Progenitor cell of endocrine pancreas (in vitro differentiated cells): ENCODE measurements around the gene DNAAF5. TPM values are rescaled to one million over a fixed set of nuclear protein-coding genes. Genes with fewer than 3 reads are reported as not detected.

Experiments
- DNase-seq: peaks from one replicate; pipeline ENCODE4 v3.0.0; 2021; ENCODE audit warnings: low spot score; ENCODE audit not compliant: unreplicated experiment
- H3K27ac Mint-ChIP-seq: 2 replicates; pipeline ENCODE4 v1.8.0; 2021; ENCODE audit warnings: mild to moderate bottlenecking, moderate library complexity, mixed read lengths
- H3K27me3 Mint-ChIP-seq: 2 replicates; pipeline ENCODE4 v1.8.0; 2021; ENCODE audit warnings: mixed read lengths
- H3K36me3 Mint-ChIP-seq: 2 replicates; pipeline ENCODE4 v1.8.0; 2022; ENCODE audit warnings: mixed read lengths; ENCODE audit not compliant: insufficient read depth
- H3K4me1 Mint-ChIP-seq: 2 replicates; pipeline ENCODE4 v1.8.0; 2021; ENCODE audit warnings: low read depth, mixed read lengths
- H3K4me3 Mint-ChIP-seq: 2 replicates; pipeline ENCODE4 v1.8.0; 2021; ENCODE audit warnings: low read depth, mild to moderate bottlenecking, moderate library complexity, mixed read lengths
- H3K9me3 Mint-ChIP-seq: 2 replicates; pipeline ENCODE4 v1.8.0; 2021; ENCODE audit warnings: low read depth, mixed read lengths
- CTCF ChIP-seq: fragments of 200-600 bp; sonication (generic); IDR thresholded peaks from one replicate; pipeline ENCODE4 v1.5.0; 2021; ENCODE audit warnings: antibody characterized with exemption, mild to moderate bottlenecking; ENCODE audit not compliant: unreplicated experiment
- total RNA-seq: library from RNA; stranded (reverse); gene quantifications from 2 replicates; pipeline ENCODE4 v1.2.1, GENCODE V29; 2021

DNAAF5 gene
- total RNA-seq, 1 donor from 2014 or later, result 51.0 TPM

DNA sequence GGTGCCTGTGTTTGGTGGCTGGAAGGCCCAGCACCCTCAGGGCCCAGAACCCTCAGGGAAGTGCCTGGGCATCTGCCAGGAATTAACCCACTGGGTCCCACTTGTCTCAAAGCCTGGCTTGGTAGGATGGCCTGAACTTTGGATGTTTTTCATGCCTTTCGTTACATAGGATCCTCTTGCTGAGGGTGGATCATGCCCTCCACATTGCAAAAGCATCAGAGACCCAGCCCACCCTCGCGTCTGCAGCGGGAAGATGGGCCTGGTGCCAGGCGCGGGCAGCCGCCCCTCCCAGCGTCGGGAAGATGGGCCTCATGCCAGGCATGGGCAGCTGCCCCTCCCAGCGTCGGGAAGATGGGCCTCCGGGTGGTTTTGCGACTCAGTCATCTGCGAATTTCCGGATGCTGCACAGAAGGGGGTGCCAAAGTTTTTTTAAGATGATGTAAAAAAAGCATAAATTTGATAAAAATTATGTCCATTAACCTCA, 52.5 kb downstream of the DNAAF5 start:
- no peak overlapping the region for H3K27ac Mint-ChIP-seq
- H3K4me3 Mint-ChIP-seq, result no peak overlapping the region
- H3K4me1 Mint-ChIP-seq, result no peaks in the 10 kb centered on the region
- H3K27me3 Mint-ChIP-seq, result no peaks in the 10 kb centered on the region
- H3K9me3 Mint-ChIP-seq, result no peaks in the 10 kb centered on the region
- no peak for TF ChIP-seq CTCF
- no peak for DNase-seq
- peaks cover 29% of the 10 kb centered on the region for H3K36me3 Mint-ChIP-seq

- no peak for DNase-seq
- no peak overlapping the region for H3K4me3 Mint-ChIP-seq
- no peaks in the 10 kb centered on the region for H3K27me3 Mint-ChIP-seq
- no peak overlapping the region for H3K27ac Mint-ChIP-seq
- no peaks in the 10 kb centered on the region for H3K4me1 Mint-ChIP-seq
- no peaks in the 10 kb centered on the region for H3K9me3 Mint-ChIP-seq
- peaks cover 33% of the 10 kb centered on the region for H3K36me3 Mint-ChIP-seq
- no peak for TF ChIP-seq CTCF
Observed at GRCh38 chr7:779480-779879, 53.0 kb downstream of the DNAAF5 start.

GRCh38 chr7:780081-780480, 53.6 kb downstream of the DNAAF5 start:
- H3K27me3 Mint-ChIP-seq, result no peaks in the 10 kb centered on the region
- H3K9me3 Mint-ChIP-seq, result no peaks in the 10 kb centered on the region
- H3K4me1 Mint-ChIP-seq, result no peaks in the 10 kb centered on the region
- H3K4me3 Mint-ChIP-seq, result no peak overlapping the region
- H3K27ac Mint-ChIP-seq, result no peak overlapping the region
- peaks cover 37% of the 10 kb centered on the region for H3K36me3 Mint-ChIP-seq
- no peak for TF ChIP-seq CTCF
- no peak for DNase-seq

- Mint-ChIP-seq H3K4me1 (no peaks in the 10 kb centered on the region), H3K27ac (no peak overlapping the region), H3K27me3 (no peaks in the 10 kb centered on the region), H3K4me3 (no peak overlapping the region), H3K36me3 (peaks cover 38% of the 10 kb centered on the region), H3K9me3 (no peaks in the 10 kb centered on the region)
- no peak for DNase-seq
- no peak for TF ChIP-seq CTCF
Observed at GRCh38 chr7:780516-780915, 54.0 kb downstream of the DNAAF5 start.

GRCh38 chr7:781186-781849, 54.8 kb downstream of the DNAAF5 start:
- Mint-ChIP-seq H3K9me3 (no peaks in the 10 kb centered on the region), H3K4me1 (no peaks in the 10 kb centered on the region), H3K36me3 (peaks cover 40% of the 10 kb centered on the region), H3K27ac (peak overlapping the region; percentile 91), H3K4me3 (no peak overlapping the region), H3K27me3 (no peaks in the 10 kb centered on the region)
- DNase-seq, result no peak
- TF ChIP-seq CTCF, result no peak
